ENCODE measurements around the gene TNFRSF19.

TNFRSF19 gene

DNA sequence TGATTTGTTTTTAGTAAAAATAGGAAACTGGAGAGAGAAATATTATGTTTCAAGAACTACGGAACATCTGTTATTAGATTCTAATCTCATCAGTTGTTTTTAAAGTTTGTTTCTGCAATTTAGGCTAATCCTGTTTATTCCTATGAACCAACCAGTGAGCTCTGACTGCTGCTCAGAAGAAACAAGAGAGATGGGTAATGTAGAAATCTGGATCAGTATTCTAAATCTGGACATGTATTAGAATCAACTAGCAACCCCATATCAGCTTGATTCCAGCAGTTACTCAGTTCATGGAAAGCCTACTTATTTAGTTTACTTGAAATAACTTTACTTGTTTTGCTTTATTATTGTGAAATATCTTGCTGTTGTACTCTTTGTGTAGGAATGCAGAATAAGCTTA is 115.2 kb downstream of the TNFRSF19 start:
- no peak for DNase-seq (ENCODE audit: low read depth)

DNA sequence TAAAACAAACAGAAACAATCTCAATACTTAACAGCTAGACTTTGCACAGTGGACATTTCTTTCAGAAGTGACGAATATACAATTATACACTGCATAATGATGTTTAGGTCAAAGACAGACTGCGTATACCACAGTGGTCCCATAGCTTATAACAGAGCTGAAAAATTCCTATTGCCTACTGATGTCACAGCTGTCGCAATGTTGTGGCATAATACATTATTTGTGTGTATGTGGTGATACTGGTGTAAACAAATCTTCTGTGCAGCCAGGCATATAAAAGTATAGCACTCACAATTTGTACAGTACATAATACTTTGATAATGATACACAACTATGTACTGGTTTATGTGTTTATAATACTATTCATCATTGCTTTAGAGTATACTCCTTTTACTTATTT is 116.7 kb downstream of the TNFRSF19 start:
- no peak overlapping the region for H3K4me3 ChIP-seq (replicated peaks; ENCODE audit: low read depth, low read length)
- no peak for DNase-seq (ENCODE audit: low read depth)
- TF ChIP-seq, protein P1, sequence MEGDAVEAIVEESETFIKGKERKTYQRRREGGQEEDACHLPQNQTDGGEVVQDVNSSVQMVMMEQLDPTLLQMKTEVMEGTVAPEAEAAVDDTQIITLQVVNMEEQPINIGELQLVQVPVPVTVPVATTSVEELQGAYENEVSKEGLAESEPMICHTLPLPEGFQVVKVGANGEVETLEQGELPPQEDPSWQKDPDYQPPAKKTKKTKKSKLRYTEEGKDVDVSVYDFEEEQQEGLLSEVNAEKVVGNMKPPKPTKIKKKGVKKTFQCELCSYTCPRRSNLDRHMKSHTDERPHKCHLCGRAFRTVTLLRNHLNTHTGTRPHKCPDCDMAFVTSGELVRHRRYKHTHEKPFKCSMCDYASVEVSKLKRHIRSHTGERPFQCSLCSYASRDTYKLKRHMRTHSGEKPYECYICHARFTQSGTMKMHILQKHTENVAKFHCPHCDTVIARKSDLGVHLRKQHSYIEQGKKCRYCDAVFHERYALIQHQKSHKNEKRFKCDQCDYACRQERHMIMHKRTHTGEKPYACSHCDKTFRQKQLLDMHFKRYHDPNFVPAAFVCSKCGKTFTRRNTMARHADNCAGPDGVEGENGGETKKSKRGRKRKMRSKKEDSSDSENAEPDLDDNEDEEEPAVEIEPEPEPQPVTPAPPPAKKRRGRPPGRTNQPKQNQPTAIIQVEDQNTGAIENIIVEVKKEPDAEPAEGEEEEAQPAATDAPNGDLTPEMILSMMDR (IDR thresholded peaks at IDR 0.05; ENCODE audit: low read length, missing control alignments) = no peak

More for the DNA sequence above, 115.2 kb downstream of the TNFRSF19 start:
- H3K4me3 ChIP-seq (replicated peaks; ENCODE audit: low read depth, low read length) = no peak overlapping the region
- TF ChIP-seq, protein P1 (IDR thresholded peaks at IDR 0.05; ENCODE audit: low read length, missing control alignments) = no peak

DNA sequence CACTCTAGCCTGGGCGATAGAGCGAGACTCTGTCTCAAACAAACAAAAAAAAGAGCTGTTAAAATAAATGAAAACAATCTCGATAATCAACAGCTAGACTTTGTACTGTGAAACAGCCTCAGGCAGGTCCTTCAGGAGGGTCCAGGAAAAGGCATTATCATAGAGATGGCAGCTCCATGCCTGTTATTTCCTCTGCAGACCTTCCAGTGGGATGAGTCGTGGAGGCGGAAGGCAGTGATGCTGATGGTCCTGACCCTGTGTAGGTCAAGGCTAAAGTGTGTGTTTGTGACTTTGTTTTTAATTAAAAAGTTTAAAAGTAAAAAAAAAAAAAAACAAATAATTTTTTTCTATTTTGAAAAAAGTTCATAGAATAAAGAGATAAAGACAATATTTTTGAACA is 117.4 kb downstream of the TNFRSF19 start:
- H3K4me3 ChIP-seq (replicated peaks; ENCODE audit: low read depth, low read length) = no peak overlapping the region
- TF ChIP-seq, protein P1 (IDR thresholded peaks at IDR 0.05; ENCODE audit: low read length, missing control alignments) = no peak
- no peak for DNase-seq (ENCODE audit: low read depth)

DNA sequence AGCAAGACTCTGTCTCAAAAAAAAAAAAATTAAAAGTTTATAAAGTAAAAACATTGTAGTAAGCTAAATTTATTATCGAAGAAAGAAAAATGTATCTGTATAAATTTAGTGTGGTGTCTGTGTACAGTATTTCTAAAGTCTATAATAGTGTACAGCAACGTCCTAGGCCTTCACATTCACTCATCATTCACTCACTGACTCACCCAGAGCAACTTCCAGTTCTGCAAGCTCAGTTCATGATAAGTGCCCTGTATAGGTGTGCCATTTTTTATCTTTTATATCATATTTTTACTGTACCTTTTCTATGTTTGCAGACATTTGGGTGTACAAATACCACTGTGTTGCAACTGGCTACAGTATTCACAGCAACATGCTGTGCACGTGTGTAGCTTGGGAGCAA is 118.1 kb downstream of the TNFRSF19 start:
- DNase-seq (ENCODE audit: low read depth) = no peak
- no peak overlapping the region for H3K4me3 ChIP-seq (replicated peaks; ENCODE audit: low read depth, low read length)
- TF ChIP-seq, protein P1 (IDR thresholded peaks at IDR 0.05; ENCODE audit: low read length, missing control alignments) = no peak

DNA sequence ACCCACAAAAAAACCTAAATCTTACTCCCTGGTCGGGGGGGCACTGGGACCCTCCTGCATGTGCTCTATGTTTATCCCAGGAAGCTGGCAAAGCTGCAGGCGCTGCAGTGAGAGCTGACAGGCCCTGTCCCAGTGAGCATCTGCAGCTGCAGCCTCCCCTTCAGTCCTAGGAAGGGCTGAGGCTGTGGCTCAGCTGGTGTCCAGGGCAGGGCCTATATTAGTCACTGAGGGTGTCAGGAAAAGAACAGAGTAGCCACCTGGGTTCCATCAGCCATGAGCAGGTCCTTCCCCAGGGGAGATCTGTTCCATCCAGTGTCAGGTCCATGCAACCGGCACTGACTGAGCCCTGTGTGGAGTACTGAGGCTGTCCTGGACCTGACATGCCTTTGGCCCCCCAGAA is 120.5 kb downstream of the TNFRSF19 start:
- TF ChIP-seq, protein P1 (IDR thresholded peaks at IDR 0.05; ENCODE audit: low read length, missing control alignments) = no peak
- DNase-seq (ENCODE audit: low read depth) = no peak
- H3K4me3 ChIP-seq (replicated peaks; ENCODE audit: low read depth, low read length) = no peak overlapping the region

DNA sequence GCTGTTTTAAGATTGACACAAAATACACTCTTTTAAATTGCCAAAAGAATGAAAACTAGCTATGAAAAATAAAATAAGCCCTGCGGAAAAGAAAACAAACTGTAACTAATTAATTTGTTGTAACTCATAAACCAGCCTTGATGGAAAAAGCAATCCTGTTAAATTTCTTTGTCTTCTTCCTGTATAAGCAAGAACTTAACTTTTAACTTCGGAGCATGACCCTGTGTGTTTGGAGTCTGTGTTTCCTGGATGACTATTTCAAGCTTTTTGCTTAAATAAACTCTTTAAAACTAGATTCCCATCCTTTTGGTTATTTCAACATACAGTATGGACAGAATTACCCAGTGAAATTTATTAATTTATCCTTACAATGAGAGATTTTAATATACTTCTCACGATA is 122.6 kb downstream of the TNFRSF19 start:
- H3K4me3 ChIP-seq (replicated peaks; ENCODE audit: low read depth, low read length) = no peak overlapping the region
- TF ChIP-seq, protein P1 (IDR thresholded peaks at IDR 0.05; ENCODE audit: low read length, missing control alignments) = no peak
- no peak for DNase-seq (ENCODE audit: low read depth)

DNA sequence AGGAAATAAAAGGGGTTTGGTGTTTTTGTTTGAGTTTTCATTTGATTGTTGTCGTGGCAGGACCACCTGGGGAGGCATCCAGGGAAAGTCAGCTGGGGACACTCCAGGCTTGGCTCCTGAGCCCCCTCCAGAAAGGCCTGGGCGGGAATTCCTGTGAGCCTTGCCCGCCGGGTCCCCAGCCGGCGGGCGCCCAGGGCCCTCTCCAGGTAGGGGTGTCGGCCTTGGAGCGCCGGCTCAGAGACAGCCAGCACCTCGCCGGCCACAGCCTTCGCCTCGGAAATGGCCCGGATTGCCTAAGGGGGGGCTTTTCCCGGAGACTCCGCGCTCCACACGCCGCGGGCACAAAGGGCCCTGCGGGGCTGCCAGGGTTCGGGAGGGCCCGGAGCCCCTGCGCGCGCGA is 125.0 kb downstream of the TNFRSF19 start:
- TF ChIP-seq, protein P1 (IDR thresholded peaks at IDR 0.05; ENCODE audit: low read length, missing control alignments) = no peak
- DNase-seq (ENCODE audit: low read depth) = no peak
- no peak overlapping the region for H3K4me3 ChIP-seq (replicated peaks; ENCODE audit: low read depth, low read length)

All from fibroblast of pulmonary artery (primary cell).